Measurements from ENCODE around the gene FGFRL1.
"Not testable (repeated sequence)": the region's sequence is repeated elsewhere in the genome, so short reads cannot be mapped to it uniquely, and the experiment has no call there.

FGFRL1 gene

DNA sequence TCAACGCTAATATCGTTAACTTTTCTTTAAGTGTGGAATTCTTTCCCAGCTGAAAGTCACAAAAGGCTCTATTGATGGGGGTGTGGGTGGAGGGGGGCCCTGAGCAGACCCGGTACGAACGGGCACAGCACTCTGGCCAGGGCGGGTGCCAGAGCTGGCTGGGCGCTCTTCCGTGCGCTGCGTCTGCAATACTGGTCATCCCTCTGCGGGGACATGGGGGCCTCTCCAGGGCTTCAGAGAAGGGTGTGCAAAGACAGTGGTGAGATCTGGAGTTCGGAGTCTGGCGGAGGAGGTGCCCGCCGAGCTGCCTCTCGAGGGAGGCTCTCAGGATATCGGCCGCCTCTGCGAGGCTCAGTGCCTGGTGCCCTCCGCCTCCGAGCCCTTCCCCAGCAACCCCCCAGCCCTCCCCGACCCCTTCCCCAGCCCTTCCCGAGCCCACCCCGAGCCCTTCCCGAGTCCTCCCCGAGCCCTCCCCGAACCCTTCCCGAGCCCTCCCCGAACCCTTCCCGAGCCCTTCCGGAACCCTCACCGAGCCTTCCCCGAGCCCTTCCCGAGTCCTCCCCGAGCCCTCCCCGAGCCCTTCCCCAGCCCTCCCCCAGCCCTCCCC, 34.3 kb downstream of the FGFRL1 start:
- DNase-seq (ENCODE audit: low read depth, low spot score): no peak
- in situ Hi-C loops (cut with HindIII; ENCODE audit: low sequenced_read_pairs): no loop called here
- TF ChIP-seq, protein P1, sequence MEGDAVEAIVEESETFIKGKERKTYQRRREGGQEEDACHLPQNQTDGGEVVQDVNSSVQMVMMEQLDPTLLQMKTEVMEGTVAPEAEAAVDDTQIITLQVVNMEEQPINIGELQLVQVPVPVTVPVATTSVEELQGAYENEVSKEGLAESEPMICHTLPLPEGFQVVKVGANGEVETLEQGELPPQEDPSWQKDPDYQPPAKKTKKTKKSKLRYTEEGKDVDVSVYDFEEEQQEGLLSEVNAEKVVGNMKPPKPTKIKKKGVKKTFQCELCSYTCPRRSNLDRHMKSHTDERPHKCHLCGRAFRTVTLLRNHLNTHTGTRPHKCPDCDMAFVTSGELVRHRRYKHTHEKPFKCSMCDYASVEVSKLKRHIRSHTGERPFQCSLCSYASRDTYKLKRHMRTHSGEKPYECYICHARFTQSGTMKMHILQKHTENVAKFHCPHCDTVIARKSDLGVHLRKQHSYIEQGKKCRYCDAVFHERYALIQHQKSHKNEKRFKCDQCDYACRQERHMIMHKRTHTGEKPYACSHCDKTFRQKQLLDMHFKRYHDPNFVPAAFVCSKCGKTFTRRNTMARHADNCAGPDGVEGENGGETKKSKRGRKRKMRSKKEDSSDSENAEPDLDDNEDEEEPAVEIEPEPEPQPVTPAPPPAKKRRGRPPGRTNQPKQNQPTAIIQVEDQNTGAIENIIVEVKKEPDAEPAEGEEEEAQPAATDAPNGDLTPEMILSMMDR (IDR thresholded peaks at IDR 0.05; ENCODE audit: low read depth, low read length): no peak
- H3K4me3 ChIP-seq (ENCODE audit: low read depth, low read length): no peak overlapping the region

DNA sequence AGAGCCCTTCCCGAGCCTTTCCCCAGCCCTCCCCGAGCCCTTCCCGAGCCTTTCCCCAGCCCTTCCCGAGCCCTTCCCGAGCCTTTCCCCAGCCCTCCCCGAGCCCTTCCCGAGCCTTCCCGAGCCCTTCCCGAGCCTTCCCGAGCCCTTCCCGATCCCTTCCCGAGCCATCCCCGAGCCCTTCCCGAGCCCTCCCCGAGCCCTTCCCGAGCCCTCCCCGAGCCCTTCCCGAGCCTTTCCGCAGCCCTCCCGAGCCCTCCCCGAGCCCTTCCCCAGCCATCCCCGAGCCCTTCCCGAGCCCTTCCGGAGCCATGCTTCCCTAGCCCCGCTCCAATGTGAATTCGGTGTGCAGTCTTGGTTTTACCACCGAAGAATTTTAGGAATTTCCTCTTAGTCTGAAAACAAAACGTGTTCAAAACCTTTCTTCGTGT, 35.2 kb downstream of the FGFRL1 start:
- in situ Hi-C loops (cut with HindIII; ENCODE audit: low sequenced_read_pairs); H3K4me3 ChIP-seq (ENCODE audit: low read depth, low read length): not testable (repeated sequence)
- peak; percentile 69 for DNase-seq (ENCODE audit: low read depth, low spot score)

DNA sequence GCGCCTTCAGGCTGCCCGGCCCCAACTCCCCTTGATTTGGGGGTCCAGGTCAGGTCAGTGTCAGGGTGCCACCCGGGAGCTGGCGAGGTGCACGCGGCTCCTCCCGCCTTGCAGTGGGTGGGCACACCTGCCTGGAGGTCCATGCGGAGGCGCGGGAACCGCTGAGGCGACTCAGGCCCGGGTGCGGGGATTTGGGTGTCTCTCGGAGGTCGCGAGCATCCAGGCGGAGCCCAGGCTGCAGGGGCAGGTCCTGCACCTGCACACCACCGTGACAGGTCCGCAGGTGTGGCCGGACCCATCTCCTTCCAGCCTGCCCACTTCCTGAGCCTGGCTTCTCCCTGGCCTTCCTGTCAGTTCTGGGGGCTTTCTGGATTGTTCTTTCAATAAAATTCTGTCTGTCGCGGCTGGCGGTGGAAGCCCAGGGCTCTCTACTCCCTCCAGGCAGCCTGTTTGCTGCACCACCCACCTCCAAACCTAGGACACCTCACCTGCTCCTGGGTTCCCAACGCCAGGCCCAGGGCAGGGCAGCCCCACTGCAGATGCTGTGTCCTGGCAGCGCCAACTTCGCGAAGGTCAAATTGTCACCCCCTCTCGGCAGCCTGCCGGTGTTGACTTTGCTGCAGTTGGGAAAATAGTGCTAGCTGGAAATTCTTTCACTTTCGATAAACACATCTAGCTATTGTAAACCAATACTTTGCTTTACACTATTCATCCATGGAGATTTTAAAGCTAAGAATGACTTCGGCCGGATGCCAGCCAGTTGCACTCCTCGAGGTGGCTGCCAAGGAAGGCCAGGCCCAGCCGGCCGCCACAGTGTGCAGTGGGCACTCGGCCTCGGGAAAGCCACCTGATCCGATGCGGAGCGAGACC, 35.9 kb downstream of the FGFRL1 start:
- TF ChIP-seq, protein P1 (IDR thresholded peaks at IDR 0.05; ENCODE audit: low read depth, low read length): no peak
- no peak overlapping the region for H3K4me3 ChIP-seq (ENCODE audit: low read depth, low read length)
- DNase-seq (ENCODE audit: low read depth, low spot score): no peak
- in situ Hi-C loops (cut with HindIII; ENCODE audit: low sequenced_read_pairs): no loop called here

DNA sequence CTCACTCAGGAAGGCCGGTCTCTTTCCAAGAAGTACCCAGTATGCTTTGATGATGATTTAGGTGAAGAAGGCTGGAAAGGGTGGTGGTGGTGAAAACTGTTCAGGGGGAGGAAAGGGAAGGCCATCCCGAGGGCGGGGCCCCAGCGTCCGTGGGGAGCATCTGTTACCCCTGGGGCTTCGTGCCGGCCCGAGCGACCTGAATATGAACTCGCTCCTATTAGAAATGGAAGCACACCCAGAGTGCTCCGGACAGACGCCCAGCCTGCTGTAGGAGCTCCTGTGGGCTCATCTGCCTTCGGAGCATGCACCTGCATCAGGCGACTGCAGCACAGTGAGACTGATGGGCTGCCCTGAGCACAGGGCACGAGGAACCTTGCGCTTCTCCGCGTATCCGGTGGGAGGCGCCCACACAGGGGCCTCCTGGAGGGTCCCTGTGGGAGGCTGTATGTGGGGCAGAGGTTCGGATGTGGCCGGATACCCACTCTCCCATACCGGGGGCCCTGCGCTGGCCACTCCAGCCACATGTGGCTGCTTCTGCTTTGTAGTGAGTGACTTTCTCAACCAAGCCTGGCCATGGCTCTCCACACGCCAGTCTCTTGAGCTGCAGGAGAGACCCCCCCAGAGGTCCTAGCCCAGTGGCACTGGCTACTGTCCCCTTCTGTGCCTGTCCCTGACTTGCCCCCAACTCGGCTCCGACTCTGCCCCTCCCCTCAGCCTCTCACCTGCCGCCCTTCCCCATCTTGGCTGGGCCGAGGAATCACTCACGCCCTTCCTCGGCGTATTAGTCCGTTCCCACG, 36.7 kb downstream of the FGFRL1 start:
- H3K4me3 ChIP-seq (ENCODE audit: low read depth, low read length): no peak overlapping the region
- TF ChIP-seq, protein P1 (IDR thresholded peaks at IDR 0.05; ENCODE audit: low read depth, low read length): no peak
- in situ Hi-C loops (cut with HindIII; ENCODE audit: low sequenced_read_pairs): no loop called here
- DNase-seq (ENCODE audit: low read depth, low spot score): no peak

DNA sequence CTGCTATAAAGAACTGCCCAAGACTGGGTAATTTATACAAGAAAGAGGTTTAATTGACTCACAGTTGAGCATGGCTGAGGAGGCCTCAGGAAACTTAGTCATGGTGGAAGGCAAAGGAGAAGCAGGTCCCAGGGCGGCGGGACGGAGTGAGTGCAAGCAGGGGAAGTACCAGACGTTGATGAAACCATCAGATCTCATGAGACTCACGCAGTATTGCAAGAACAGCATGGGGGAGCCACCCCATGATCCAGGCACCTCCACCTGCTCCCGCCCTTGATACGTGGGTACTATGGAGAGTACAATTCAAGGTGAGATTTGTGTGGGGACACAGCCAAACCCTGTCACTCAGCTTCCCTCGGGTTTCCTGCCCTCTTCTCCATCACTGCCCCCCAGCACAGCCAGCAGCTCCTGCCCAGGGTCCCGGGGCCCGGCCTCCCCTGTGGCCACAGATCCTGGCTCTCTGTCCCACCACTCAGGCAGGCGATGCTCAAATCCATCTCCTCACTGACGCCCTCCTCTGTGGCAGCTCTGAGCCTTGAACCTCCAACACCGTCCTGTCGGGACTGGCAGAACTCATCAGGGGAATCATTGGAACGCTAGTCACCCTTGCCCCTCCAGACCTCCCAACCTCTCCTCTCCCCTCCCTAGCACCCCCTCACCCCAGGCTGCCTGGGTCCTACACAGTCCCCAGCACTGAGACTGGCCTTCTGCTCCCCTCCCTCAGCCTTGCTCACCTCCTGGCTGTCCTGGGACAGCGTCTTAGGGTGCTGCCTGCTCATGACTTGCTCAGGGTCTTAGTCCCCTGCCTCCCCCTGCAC, 37.6 kb downstream of the FGFRL1 start:
- no peak for DNase-seq (ENCODE audit: low read depth, low spot score)
- in situ Hi-C loops (cut with HindIII; ENCODE audit: low sequenced_read_pairs): no loop called here
- TF ChIP-seq, protein P1 (IDR thresholded peaks at IDR 0.05; ENCODE audit: low read depth, low read length): no peak
- no peak overlapping the region for H3K4me3 ChIP-seq (ENCODE audit: low read depth, low read length)

DNA sequence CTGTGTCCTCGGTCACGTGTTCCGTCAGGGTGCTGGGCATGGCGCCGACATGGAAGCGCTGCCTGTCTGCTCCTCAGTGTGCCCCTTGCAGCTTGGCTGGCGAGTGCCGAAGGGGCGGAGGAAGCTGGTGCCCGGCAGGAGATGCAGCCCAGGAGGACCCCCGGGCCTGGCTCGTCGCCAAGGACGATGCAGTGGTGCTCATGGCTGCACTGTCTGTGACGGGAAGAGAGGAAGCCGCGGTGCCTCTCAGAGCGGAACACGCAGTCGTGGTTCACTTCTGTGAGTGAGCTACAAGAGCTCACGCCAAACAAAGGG, 38.1 kb downstream of the FGFRL1 start:
- no peak overlapping the region for H3K4me3 ChIP-seq (ENCODE audit: low read depth, low read length)
- TF ChIP-seq, protein P1 (IDR thresholded peaks at IDR 0.05; ENCODE audit: low read depth, low read length): no peak
- in situ Hi-C loops (cut with HindIII; ENCODE audit: low sequenced_read_pairs): no loop called here
- no peak for DNase-seq (ENCODE audit: low read depth, low spot score)

Measured in astrocyte of the spinal cord (primary cell).